Activated naive CD4-positive, alpha-beta T cell treated with anti-CD3 and anti-CD28 coated beads, Interleukin-2, amount 50 U/mL, for 24 hours (primary cell): ENCODE results near the gene MS4A12.

Source experiments
- H3K27ac Mint-ChIP-seq: one replicate; pipeline ENCODE4 v1.8.0; 2021; ENCODE audit warnings: mild to moderate bottlenecking, mixed read lengths
- H3K27me3 Mint-ChIP-seq: one replicate; pipeline ENCODE4 v1.8.0; 2021; ENCODE audit warnings: mixed read lengths
- H3K36me3 Mint-ChIP-seq: one replicate; pipeline ENCODE4 v1.8.0; 2021; ENCODE audit warnings: mixed read lengths
- H3K4me1 Mint-ChIP-seq: one replicate; pipeline ENCODE4 v1.8.0; 2021; ENCODE audit warnings: mixed read lengths
- H3K4me3 Mint-ChIP-seq: one replicate; pipeline ENCODE4 v1.8.0; 2021; ENCODE audit warnings: mild to moderate bottlenecking, mixed read lengths
- H3K9me3 Mint-ChIP-seq: one replicate; pipeline ENCODE4 v1.8.0; 2021; ENCODE audit warnings: mixed read lengths

Gene MS4A12

GRCh38 chr11:60544077-60544476 lies 51.5 kb downstream of the MS4A12 start:
- Mint-ChIP-seq H3K4me3 (no peak overlapping the region), H3K27ac (no peak overlapping the region), H3K9me3 (peaks cover 4% of the 10 kb centered on the region), H3K36me3 (no peaks in the 10 kb centered on the region), H3K4me1 (no peaks in the 10 kb centered on the region), H3K27me3 (peaks cover 21% of the 10 kb centered on the region)
